D721Med (cell line): Measurements from ENCODE around the gene FCRL1.

Source experiments
- DNase-seq: peaks from one replicate; pipeline ENCODE4 v3.0.0; 2011; ENCODE audit warnings: low spot score; ENCODE audit not compliant: insufficient read length
- FAIRE-seq: peaks from 2 replicates; lab custom pipeline; 2011; peaks lifted over from hg19 to GRCh38; lab: Jason Lieb, UNC
- CTCF ChIP-seq: IDR thresholded peaks from 2 replicates; pipeline ENCODE4 v1.5.1; 2012; ENCODE audit warnings: mild to moderate bottlenecking, control low read depth; ENCODE audit not compliant: insufficient read depth; ENCODE audit errors: missing control alignments

Gene FCRL1

GRCh38 chr1:157830887-157831286, 11.0 kb upstream of the FCRL1 start:
- DNase-seq: no peak
- FAIRE-seq: no peak
- TF ChIP-seq CTCF: no peak

- no peak for TF ChIP-seq CTCF
- DNase-seq: no peak
- FAIRE-seq: no peak
Observed at GRCh38 chr1:157829711-157830110, 9.8 kb upstream of the FCRL1 start.

DNA sequence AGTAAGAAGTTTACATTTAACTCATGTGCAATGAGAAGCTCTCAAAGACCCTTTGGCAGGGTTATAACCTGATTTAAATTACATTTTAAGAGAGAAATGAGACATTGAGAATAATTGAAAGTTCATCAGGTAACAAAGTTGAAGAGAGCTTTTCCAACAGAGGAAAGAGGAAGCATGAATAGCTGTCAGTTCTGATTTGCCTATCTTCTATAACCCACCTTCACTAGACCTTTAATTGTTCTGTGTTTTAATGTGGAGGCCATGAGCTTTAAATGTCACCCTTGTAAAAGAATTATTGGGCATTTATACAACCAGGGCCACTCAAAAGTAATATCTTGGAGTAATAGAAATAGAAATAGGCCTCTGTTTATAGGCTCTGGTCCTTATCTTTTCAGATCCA, 9.3 kb upstream of the FCRL1 start:
- FAIRE-seq (no peak), DNase-seq (no peak)
- no peak for TF ChIP-seq CTCF

DNA sequence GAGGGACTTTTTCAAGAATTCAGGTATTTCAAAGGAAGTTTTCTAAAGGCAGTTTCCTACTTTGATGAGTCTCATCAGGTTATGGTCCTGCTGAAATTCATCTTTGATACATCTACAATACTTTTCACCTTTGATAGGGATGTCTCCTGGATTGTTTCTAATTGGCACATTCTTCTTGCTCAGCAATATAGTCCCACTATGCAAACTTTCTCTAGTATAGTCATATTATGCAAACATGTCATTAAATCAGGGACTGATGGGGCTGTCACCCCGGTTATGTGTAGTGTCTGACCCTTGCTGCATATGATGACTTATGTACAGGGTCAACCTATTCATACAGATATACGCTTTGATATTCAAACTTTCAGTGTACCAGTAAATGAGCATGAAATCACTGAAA, 379 bp upstream of the FCRL1 start:
- FAIRE-seq: no peak
- TF ChIP-seq CTCF: no peak

DNA sequence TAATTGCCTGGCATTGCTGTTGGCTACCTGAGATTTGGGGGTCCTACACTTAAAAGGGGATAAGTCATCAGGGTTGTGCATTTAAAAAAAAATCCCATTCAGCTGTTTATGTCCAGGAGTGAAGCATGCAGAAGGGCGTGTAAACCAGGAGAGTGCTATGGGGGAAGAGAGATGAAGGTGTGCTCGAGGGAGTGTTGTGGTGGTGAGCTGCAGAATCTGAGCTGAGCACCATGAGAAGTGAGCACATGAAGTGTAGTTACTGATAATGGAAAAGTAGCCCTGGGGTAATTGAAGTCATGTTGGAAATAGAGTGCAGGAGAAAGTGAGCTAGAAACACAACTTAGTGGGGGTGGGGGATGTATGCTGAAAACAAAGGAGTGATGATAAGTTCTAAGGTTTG, 705 bp downstream of the FCRL1 start:
- FAIRE-seq (no peak), DNase-seq (no peak)
- TF ChIP-seq CTCF: no peak

More for the DNA sequence above, 379 bp upstream of the FCRL1 start:
- no peak for DNase-seq

- FAIRE-seq: no peak
- no peak for TF ChIP-seq CTCF
Observed at GRCh38 chr1:157813269-157813668, 6.7 kb downstream of the FCRL1 start.

DNA sequence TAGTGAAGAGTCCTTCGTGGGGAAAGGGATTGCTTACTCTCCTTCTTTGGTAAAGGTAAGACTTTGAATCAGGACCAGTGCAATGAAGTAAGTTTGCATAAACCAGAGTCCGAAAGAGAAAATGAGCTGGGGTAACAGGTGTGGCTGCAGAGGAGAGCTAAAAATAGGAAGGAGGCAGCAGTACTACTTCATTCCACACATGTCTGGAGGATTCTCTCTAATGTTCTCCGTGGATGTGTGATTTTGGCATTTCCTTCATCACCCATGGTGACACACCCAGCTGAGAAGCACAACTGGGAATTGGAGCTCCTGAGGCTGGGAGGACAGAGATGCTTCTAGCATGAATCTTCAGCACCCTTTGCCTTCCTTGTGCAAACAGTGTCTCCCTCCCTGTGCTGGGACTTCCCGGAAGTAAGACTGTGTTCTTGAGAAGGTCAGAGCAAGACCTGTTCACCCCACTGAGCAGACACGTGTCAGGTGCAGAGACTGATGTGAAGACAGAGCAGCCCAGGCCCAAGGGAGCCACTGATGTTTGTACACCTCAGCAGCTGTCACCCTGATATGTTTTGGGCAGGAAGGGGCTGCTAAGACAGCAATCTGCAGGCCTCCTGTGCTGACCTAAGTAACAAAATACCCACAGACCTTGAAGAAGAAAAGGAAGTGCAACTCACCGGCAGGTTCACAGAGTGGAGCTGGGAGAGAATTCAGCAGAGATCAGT, 13.3 kb downstream of the FCRL1 start:
- FAIRE-seq (no peak), DNase-seq (no peak)
- TF ChIP-seq CTCF: no peak

More at GRCh38 chr1:157813269-157813668, 6.7 kb downstream of the FCRL1 start:
- DNase-seq: no peak
